ENCODE measurements around the gene NCK2.

The NCK2 gene

GRCh38 chr2:105827351-105828096, 82.8 kb downstream of the NCK2 start:
- no peak for DNase-seq (ENCODE audit: low spot score)
- in situ Hi-C loops (cut with MboI; ENCODE audit: low pct_unique_long_range_greater_than_20kb, low sequenced_read_pairs, unreplicated experiment), result no loop called here
- TF ChIP-seq CTCF (IDR thresholded peaks at IDR 0.05; ENCODE audit: extremely low read depth, insufficient read depth, missing control alignments), result no peak

GRCh38 chr2:105828558-105828957, 83.8 kb downstream of the NCK2 start:
- in situ Hi-C loops (cut with MboI; ENCODE audit: low pct_unique_long_range_greater_than_20kb, low sequenced_read_pairs, unreplicated experiment), result no loop called here
- DNase-seq (ENCODE audit: low spot score), result no peak
- TF ChIP-seq CTCF (IDR thresholded peaks at IDR 0.05; ENCODE audit: extremely low read depth, insufficient read depth, missing control alignments), result peak; percentile 16

GRCh38 chr2:105834931-105835330, 90.2 kb downstream of the NCK2 start:
- TF ChIP-seq CTCF (IDR thresholded peaks at IDR 0.05; ENCODE audit: extremely low read depth, insufficient read depth, missing control alignments), result no peak
- no peak for DNase-seq (ENCODE audit: low spot score)
- in situ Hi-C loops (cut with MboI; ENCODE audit: low pct_unique_long_range_greater_than_20kb, low sequenced_read_pairs, unreplicated experiment), result no loop called here

- no peak for DNase-seq (ENCODE audit: low spot score)
- no peak for TF ChIP-seq CTCF (IDR thresholded peaks at IDR 0.05; ENCODE audit: extremely low read depth, insufficient read depth, missing control alignments)
- in situ Hi-C loops (cut with MboI; ENCODE audit: low pct_unique_long_range_greater_than_20kb, low sequenced_read_pairs, unreplicated experiment), result no loop called here
Measured at GRCh38 chr2:105836341-105836740, 91.6 kb downstream of the NCK2 start.

- no peak for TF ChIP-seq CTCF (IDR thresholded peaks at IDR 0.05; ENCODE audit: extremely low read depth, insufficient read depth, missing control alignments)
- in situ Hi-C loops (cut with MboI; ENCODE audit: low pct_unique_long_range_greater_than_20kb, low sequenced_read_pairs, unreplicated experiment), result no loop called here
- no peak for DNase-seq (ENCODE audit: low spot score)
Measured at GRCh38 chr2:105836840-105837692, 92.4 kb downstream of the NCK2 start.

GRCh38 chr2:105839793-105840192, 95.1 kb downstream of the NCK2 start:
- in situ Hi-C loops (cut with MboI; ENCODE audit: low pct_unique_long_range_greater_than_20kb, low sequenced_read_pairs, unreplicated experiment), result no loop called here
- TF ChIP-seq CTCF (IDR thresholded peaks at IDR 0.05; ENCODE audit: extremely low read depth, insufficient read depth, missing control alignments), result no peak
- no peak for DNase-seq (ENCODE audit: low spot score)
